Endometrium (tissue), 2 donors: Measurements from ENCODE around the gene ZNF888.
"Not testable (repeated sequence)": the region's sequence is repeated elsewhere in the genome, so short reads cannot be mapped to it uniquely, and the experiment has no call there.

Experiments
- FAIRE-seq: peaks from 2 replicates; lab custom pipeline; 2012; peaks lifted over from hg19 to GRCh38; lab: Jason Lieb, UNC
- donor health status: control.
- donor health status: control.

ZNF888 gene

DNA sequence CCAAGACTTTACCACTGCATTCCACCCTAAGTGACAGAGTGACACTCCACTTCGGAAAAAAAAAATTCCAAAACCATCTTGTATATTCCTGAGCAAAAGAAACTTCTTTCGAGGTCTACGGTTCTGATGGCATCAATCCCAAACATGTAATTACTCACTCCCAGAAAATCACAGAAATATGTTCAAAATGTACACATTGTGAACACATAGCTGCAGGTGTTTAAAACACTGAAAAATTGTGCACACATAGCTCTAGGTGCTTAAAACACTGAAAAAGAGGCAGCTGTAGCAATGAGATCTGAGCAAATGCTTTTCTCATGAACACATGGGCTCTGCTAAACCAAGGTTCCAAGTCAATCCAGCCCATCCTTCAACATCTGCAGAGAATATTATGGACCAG, 51.8 kb downstream of the ZNF888 start:
- FAIRE-seq, result no peak

DNA sequence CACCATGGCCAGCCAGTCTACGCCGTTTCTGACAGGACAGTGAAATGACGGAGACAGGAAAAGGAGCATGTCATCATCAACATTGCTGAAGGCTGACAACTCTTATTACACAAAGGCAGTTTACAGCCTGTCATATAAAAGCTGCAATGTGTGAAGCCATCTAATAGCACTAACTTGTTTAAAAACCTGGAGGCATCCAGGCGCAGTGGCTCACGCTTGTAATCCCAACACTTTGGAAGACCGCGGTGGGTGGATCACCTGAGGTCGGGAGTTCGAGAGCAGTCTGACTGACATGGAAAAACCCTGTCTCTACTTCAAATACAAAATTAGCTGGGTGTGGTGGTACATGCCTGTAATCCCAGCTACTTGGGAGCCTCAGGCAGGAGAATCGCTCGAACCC, 55.2 kb downstream of the ZNF888 start:
- not testable (repeated sequence) for FAIRE-seq

DNA sequence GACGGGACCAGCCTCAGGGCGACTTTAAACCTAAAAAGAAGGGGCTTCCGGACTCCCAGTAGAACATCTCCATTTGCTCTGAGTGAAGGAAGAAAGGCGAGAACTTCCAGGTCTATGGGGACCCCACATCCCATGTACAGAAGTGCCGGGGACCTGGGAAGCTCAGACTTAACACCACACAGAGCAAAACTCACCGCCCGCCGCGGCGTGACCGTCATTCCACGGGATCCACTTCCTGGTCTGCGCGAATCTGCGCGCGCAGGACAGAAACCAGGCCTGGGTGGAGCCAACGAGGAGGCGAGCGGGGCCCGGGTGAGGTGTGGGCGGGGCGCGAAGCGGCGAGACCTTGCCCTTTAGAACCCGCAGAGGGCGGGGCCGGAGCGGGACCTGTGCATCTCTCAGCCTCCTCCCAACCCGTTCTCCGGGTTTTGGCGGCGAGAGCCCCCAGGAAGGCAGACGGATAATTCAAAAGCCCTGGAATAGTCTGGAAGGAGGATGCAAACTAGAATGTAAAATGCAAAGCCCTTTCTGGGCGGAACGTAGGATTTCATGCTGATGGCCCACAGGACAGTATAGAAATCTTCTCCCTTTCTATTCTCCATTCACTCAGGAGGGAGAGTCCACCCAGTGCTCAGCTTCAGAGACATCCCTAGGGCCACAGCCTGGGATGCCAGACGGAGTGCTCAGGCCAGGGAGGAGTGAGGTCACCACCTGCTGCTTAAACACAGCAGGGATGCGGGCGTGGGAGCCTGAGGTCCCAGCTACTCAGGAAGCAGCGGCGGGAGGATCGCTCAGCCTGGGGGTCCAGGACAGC, 65.6 kb downstream of the ZNF888 start, which contains the start of gene ZNF468:
ZNF468 (minus strand) TSS at position 242 of the 814 bp plus-strand sequence. CDS start 3,347 bp downstream, outside the sequence.
- FAIRE-seq, result peak; percentile 97

DNA sequence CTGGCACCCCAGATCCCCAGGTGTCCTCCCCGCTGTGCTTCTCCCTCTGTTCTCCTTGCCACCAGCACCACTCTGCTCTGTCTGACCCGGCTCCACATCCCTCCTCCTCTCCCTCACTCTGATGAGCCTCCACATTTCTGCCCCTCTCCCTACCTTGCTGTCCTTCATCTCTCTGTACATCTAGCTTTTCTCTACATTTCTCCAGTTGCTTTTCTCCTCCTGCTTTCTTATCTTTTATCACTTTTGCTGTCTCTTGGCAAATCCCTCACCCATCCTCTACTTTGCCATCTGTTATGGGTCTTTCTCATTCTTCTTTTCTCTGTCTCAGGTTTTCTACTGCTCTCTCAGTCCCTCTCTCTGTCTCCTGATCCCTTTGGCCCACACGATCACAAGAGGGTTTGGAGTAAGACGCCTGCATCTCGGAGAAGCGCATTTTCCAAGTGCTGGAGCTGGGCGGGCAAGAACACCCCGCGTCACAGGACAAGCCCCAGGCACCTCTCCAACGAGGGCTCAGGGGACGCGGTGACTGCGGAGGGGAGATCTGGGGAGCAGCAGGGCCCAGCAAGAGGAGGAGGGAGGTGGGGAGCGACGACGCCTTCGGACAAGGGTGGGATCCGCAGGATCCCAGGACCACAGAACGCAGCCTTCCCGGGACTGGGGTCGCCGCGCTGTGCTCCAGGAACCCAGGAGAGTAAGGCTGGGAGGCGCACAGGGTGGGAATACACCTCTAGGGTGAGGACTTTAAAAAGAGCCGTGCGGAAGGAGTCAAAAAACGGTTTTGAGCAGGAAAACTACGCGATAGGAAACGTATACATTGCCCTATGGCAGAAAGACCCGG, 66.5 kb downstream of the ZNF888 start:
- FAIRE-seq, result not testable (repeated sequence)
